B cell (primary cell): ENCODE data around the gene TBL1XR1.

Experiments used
- CTCF ChIP-seq: fragments of 200-600 bp; IDR thresholded peaks from one replicate; pipeline ENCODE4 v1.8.0; 2022; ENCODE audit warnings: antibody characterized with exemption, mild to moderate bottlenecking
- EZH2 ChIP-seq: IDR thresholded peaks from 2 replicates; pipeline ENCODE4 v1.6.1; 2012; ENCODE audit warnings: borderline replicate concordance, low read depth, mild to moderate bottlenecking, moderate library complexity, low read length; ENCODE audit not compliant: insufficient read depth, poor library complexity, severe bottlenecking

DNA sequence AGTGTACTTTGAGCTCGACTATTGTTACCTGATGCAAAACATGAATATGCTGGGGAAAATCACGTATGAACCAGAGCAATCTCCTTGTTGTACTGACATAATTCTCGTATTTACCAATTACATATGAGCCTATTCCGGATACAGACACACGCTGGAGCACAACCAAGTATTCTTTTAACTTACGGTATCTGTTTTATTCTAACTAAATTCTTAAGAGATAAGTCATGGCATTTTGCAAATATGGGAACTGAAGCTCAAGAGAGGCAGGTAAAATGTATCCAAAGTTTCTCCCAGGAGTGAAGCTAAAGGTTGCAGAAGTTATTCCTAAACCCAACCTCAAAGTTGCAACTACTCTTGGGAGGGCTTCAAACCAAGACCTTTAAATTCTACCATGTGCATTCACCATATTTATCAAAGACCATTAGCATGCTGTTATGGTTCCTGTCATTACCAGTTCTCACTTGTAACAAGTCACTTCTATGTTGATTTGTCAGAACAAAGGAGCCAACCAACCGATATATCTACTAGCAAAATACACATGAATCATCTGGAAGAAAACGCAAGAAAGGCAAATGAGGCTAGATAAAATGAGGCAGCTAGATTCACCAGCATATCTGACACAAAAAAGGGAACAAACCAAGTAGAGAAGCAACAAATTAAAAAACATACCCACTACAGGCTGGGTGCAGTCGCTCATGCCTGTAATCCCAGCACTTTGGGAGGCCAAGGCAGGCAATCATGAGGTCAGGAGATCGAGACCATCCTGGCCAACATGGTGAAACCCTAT is 17.8 kb downstream of the TBL1XR1 start:
- no peak for TF ChIP-seq CTCF
- no peak for TF ChIP-seq EZH2
